GM21737 (cell line): ENCODE measurements around the gene LCE1F.

Experiments
- ATAC-seq: cut with Tn5 transposase; IDR thresholded peaks from one replicate; pipeline ENCODE4 v1.9.1; 2021; ENCODE audit warnings: mild to moderate bottlenecking, moderate library complexity; ENCODE audit not compliant: unreplicated experiment

The LCE1F gene

GRCh38 chr1:152770411-152770810 lies 4.5 kb upstream of the LCE1F start:
- ATAC-seq, result no peak

GRCh38 chr1:152776361-152776760 lies 1.4 kb downstream of the LCE1F start:
- ATAC-seq, result no peak

DNA sequence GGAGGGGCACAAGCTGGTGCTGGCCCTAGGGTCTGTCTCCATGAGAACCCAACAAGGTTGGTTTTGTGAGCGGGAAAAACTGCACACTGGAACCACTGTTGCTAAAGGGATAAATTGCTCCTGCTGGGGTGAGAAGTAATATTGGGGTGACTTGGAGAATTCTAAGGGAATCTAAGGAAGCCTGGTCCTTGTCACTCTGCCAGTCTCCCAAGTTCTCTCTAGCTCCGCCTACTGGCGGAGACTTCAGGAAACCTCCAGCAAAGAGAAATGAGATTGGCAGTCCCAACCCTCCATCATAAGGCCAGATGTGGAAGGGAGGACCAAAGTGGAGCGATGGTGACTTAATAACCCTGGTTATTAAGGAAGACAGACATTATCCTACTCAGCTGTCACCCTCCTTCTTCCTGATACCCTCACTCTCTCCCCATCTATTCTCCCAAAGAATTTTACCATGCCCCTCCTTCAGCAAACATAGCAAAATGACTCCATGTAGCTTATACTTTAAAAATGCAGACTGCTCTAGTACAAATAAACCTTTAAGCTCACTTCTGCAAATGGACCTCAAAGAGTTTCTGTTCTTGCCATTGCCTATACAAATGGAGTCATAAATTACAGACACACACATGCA lies 2.7 kb downstream of the LCE1F start:
- no peak for ATAC-seq

DNA sequence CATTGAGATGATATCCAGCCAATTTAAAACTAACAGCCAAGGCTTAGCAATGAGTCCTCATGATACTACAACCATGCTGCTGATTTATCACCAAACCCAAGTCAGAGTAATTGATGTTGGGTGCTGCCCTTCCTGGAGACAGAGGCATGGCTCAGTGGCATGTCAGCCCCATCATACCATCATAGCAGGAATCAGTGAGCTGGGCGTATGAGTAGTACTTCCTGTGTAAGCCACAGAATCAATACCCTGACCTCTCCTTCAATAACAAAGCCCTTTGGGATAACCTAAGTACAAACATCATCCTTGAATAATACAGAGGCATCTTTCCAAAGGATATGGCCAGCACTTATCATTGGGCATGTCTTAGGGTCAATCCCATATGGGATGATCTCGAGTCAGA lies 8.2 kb downstream of the LCE1F start:
- no peak for ATAC-seq

GRCh38 chr1:152786077-152786476 lies 11.1 kb downstream of the LCE1F start, which contains the start of gene LCE1E:
Gene LCE1E (plus strand): TSS chr1:152786257. CDS start chr1:152787300, 1,043 bp downstream.
- ATAC-seq, result no peak

GRCh38 chr1:152795686-152796085 lies 20.7 kb downstream of the LCE1F start:
- ATAC-seq, result no peak

DNA sequence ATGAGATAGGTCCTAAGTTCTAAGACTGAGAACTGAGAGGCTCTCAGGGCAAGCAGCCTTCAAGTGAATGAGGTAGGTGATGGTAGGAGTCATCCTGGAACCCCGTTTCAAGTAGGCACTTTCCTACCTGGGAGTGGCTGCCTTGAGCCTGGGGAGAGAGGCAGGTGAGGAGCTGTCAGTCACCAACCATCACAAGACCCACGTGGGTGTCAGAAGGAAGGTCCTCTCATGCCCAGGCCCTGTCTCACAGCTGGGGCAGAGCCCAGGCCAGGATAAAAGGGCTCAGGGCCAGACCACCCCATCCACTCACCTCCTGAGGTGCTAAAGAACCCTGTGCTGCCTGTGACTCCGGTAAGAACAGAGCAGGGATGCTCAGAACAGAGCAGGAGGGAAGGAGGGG lies 21.5 kb downstream of the LCE1F start, which contains the start of gene LCE1D:
LCE1D (plus strand) TSS at position 301 of the 400 bp plus-strand sequence. CDS start 1,074 bp downstream, outside the sequence.
- no peak for ATAC-seq

DNA sequence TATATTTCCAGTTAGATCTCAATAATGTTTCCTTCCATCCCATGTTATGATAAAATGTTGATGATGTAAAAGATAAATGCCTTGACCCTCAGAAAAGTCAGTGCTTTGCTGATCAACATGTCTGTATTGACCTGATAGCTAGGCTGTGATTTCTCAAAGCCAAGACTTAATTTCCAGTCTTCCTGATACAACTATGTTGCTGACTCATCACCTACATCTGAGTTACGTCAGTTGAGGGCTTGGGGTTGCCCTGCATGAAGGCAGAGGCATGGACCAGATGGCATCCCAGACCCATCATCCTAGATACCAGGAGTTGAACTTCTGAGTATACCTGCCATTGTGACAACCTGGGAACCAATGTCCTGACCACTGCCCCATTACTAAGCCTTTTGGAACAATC lies 26.4 kb downstream of the LCE1F start:
- no peak for ATAC-seq

GRCh38 chr1:152806576-152806975 lies 31.6 kb downstream of the LCE1F start, which contains the start of gene LCE1C:
Gene LCE1C (minus strand): TSS chr1:152806651. CDS start chr1:152805478, 1,173 bp downstream.
- no peak for ATAC-seq

DNA sequence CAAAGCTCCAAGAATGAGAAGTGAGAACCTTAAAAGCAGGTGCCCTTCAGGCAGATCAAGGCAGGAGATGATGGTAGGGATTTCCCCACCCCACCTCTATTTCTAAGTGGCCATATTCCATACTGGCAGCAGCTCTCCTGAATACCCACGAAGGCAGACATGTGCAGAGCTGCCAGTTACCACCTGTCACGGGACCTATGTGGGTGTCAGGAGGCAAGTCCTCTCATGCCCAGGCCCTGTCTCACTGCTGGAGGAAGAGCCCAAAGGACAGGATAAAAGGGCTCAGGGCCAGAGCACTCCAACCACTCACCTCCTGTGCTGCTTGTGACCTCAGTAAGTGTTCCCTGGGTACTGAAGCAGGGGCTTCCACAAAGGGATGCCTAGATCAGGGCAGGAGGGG lies 36.1 kb downstream of the LCE1F start:
- ATAC-seq, result no peak

DNA sequence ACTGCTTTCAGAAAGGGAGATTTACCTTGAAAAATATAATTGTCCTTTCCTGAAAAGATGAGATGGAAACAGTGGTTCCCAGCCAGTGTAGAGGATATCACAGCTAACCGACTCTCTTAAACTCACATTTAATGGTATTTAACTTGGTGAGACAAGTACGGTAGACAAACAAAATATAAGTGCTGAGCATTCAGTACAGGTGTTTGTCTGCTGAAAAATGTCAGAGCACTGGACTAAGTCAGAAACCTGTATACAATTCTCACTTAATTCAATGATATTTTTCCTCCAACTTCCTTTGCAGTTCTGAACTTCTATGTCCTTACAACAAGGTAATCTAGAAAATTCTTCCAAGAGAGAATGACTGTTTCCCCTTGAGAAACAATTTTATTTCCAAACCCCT lies 36.7 kb downstream of the LCE1F start, which contains the start of gene LCE1B:
LCE1B (plus strand) TSS at position 301 of the 400 bp plus-strand sequence. CDS start 476 bp downstream, outside the sequence.
- no peak for ATAC-seq

DNA sequence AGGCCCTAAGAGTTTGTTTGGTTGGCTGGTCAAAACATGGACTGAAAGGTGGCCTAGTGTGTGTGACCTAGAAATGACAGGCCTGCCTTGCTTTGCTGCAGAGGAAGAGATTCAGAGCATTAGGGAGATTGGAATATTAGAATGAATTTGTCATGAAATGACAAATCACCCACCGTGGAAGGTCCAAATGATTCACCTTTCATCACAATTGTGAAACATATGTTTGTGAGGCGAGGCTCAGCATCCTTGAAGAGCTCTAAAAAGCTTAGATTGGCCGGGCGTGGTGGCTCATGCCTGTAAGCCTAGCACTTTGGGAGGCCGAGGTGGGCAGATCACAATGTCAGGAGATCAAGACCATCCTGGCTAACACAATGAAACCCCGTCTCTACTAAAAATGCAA lies 42.4 kb downstream of the LCE1F start:
- no peak for ATAC-seq

DNA sequence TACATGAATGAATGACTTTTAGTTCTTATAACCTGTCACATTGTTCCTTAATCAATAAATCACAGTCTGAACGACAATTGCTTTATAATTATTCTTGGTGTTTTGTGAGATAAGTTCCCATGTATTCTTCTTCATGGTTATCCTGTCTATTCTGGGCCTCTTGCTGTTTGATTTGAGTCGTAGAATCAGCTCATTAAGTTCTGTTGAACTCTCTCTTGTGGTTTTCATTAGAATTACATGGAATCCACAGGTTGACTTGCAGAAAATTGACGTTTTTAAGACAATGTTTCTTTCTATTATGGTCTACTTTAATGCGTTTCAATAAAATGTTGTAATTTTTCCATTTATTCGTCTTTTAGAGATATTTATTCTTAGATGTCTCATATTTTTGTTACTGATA lies 48.4 kb downstream of the LCE1F start:
- ATAC-seq, result no peak

DNA sequence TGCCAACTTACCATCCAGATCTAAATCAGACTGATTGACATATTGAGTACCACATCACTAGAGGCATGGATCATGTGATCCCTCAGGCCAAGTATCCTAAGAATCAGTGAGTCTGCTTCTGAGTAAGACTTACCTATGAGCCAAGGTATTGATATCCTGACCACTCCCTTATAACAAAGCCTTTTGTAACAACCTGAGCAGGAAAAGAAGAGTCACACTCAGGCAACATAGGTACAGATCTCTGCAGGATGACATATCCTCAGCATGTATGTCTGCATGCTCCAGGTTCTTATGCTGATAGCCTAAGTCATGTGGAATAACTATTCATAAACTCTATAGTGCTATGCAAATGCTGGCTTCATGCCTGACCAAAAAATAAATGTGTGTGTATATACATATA lies 50.0 kb downstream of the LCE1F start:
- ATAC-seq, result no peak
